Sciatic nerve (tissue), 2 donors: ENCODE data around the gene FAM83B. TPM values are rescaled to one million over a fixed set of nuclear protein-coding genes. Genes with fewer than 3 reads are reported as not detected.
"Not testable (repeated sequence)": the region's sequence is repeated elsewhere in the genome, so short reads cannot be mapped to it uniquely, and the experiment has no call there.

Experiments used
- ATAC-seq: fragments of 200-7000 bp; cut with Tn5 transposase; one replicate; pipeline ENCODE4 v1.9.1; 2020; ENCODE audit warnings: mild to moderate bottlenecking, moderate library complexity
- DNase-seq: peaks from one replicate; pipeline ENCODE4 v3.0.0-alpha.2; 2020; ENCODE audit warnings: low spot score
- intact Hi-C: fragments of 100-400 bp; cut with DNase I; formaldehyde crosslinking; loops from one replicate; pipeline ENCODE4 v1.14.2; 2022
- total RNA-seq: library from RNA; stranded (reverse); fragmentation: NEBNext Ultra II Directional; extraction: Animal tissue kit (Norgen Biotek cat#: 25700); gene quantifications from one replicate; pipeline ENCODE4 v1.2.1, GENCODE V29; 2021
- donor health status: DM: no; HTN: no; CAD: no.
- donor health status: DM: no; HTN: no; CAD: no.

The FAM83B gene
- total RNA-seq, 1 donor from 2014 or later = not detected

DNA sequence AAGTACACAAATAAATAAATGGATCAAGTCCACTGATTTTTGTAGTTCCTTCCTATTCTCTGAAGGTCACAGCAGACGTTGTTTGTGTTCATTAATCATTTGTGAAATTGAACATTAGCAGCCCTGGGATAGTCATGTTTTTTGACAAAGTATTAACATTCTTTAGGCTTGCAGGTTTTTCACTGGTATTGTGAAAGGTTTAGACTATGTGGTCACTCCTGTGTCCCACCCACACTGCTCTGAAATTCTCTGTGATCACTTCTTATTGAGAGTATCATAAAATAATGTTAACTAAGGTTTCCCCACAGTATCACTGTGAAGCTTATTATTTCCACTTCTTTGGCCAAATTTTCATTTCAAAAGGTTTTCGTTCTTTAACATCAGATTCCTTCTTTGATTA is 3.5 kb downstream of the FAM83B start:
- intact Hi-C loops = no loop called here
- no peak for DNase-seq
- no peak for ATAC-seq

DNA sequence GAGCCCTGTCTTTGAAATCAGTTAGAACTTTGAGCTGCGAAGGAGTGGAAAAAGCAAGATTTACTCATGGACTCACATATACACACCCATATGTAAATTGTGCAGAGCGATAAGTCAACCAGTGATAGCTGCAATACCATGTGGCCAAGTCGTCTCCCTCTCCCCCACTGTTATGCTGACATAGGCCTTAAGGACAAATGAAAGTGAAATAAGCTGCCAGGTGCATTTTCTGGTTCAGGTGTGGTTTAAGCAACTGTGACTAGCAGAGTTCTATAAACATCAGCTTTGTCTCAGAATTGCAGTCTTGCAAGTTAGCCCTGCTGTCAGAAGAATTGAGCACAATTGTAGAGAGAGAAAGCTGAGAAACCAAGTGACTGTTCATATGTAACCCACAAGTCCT is 9.6 kb downstream of the FAM83B start:
- DNase-seq = no peak
- no peak for ATAC-seq
- intact Hi-C loops = no loop called here

DNA sequence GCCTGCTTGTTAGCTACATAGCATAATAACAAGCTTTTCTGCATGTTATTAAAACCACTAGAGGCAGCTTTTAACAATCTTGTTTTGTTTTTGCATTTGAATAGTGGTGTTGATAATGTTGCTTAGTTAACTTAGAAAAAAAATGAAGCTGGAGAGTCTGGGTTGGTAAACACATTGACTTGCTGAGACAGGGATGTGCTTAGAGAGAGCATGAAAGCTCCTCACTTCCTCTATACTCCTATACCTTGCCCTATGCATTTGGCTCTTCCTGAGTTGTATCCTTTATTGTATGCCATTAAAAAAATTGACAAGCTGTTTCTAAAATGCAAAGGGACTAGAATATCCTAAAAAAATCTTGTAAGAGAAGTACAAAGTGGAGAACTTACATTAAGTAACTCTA is 13.6 kb downstream of the FAM83B start:
- DNase-seq = no peak
- intact Hi-C loops = no loop called here
- ATAC-seq = no peak

DNA sequence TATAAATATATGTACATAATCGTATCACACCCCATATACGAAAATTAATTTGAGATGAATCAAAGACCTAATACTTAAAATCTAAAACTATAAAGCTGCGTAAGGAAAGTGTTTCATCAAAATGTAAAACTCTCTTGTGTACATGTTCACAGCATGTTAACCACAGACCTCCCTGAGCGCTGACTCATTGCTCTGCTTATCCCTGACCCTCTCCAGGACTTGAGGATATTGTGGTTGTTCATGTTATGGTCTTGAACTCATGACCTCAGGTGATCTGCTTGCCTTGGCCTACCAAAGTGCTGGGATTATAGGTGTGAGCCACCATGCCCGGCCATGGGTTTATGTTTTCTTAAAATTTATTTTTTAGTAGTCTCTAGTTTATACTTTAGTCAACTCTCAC is 14.2 kb downstream of the FAM83B start:
- DNase-seq = no peak
- intact Hi-C loops = no loop called here
- ATAC-seq = no peak

DNA sequence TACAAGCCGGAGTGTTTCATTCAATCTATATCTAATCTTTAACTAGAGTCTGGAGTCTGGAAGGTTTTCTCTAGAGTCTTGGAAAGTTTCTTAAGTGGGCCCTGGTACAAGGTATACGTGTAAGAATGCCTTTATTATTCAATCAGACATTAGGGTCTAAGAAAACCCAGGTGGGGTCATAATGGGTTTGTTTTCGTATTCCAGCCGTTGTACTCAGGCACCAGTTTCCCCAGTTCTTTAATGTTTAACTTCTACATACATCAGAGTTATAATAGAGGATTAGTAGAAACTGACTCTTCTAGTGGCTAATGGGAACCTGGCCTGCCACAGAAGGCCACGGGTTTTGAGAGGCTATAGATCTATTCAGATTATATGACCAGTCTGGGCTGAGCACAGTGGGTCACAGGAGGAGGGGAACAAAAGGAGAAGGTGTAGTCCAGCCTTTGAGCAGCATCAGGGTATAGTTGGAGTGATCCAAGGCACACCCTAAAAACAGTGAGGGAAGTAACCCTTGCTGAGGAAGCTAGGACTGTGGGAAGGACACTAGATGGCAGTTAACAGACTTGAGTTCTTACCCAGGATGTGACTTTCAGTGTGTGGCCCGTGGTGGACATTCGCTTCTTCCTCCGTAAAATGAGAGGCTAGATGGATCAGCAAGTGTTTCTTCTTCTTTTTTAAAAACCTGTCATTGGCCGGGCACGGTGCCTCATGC is 15.5 kb downstream of the FAM83B start:
- intact Hi-C loops = no loop called here
- DNase-seq = no peak
- ATAC-seq = no peak

DNA sequence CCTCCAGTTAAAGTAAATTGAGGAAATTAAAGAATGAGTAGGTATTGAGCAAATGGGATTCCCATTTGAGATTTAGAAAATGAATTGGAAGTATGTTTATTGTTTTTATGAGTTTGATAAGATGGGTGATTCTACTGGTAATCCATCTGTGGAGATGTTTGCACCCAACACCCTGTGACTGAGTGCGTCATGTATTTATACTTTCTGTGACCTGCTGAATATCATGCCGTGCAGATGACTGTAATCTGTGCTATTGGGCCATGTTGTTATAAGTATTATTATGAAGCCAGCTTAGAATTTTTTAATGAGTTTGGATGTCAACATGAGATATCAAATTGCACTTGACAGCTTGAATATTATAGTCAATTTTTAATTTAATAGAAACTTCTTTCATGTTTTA is 17.7 kb downstream of the FAM83B start:
- intact Hi-C loops = no loop called here
- no peak for ATAC-seq

DNA sequence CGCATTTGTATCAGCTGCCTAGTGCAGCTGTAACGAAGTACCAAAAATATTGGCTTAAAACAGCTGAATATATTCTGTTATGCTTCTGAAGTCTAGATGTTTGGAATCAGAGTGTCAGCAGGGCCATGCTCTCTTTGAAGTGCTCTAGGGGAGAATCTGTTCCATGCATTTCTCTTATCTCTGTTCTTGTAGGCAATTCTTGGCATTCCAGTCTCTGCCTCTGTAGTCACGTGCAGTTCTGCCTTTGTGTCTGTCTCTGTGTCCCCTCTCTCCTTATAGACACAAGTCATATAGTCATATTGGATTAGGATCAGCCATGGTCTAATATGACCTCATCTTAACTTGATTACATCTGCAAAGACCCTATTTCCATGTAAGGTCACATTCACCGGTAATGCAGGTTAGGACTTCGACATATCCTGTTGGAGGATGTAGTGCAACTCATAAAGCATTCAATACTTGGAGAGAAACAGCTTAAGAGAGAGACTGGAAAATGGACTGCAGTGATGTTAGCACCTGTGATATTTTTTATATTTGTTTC is 18.6 kb downstream of the FAM83B start:
- DNase-seq = no peak
- ATAC-seq = no peak
- intact Hi-C loops = no loop called here

More for the DNA sequence above, 17.7 kb downstream of the FAM83B start:
- no peak for DNase-seq

DNA sequence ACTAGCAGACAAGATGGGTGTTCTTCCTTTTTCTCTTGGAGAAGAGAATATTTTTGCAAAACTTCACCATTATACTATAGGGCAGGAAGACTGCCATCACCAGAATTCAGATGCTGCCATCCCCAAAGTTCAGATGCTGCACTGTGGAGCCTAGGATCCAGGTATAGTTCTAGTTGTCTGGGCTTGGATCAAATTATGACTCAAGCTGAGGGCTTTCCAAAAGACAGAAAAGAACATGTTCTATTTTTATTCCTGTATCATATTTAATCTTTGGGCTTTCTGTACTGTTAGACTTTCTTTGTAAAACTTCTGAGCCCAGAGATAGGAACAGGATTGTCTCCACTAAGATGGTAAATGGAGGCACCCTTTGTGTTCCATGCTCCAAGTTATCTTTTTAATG is 22.0 kb downstream of the FAM83B start:
- DNase-seq (no peak), ATAC-seq (no peak)
- intact Hi-C loops = no loop called here

DNA sequence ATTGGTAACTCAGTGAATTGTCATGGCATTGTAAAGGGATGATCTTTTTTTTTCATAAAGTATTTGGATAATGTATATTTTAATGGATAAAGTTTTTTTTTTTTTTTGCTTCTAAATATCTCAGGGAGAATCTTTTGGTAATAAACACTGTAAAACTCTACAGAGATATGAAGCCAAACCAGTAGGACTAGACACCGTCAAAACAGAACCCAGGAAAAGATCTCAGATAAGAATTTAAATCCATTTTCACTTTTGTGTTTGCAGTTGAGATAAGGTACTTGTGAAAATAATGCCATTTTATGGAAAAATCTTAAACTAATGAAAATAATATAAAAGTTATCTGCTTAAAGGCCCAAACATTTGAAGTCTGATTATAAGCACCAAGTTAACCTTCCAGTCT is 27.0 kb downstream of the FAM83B start:
- ATAC-seq = no peak
- no peak for DNase-seq
- intact Hi-C loops = no loop called here

DNA sequence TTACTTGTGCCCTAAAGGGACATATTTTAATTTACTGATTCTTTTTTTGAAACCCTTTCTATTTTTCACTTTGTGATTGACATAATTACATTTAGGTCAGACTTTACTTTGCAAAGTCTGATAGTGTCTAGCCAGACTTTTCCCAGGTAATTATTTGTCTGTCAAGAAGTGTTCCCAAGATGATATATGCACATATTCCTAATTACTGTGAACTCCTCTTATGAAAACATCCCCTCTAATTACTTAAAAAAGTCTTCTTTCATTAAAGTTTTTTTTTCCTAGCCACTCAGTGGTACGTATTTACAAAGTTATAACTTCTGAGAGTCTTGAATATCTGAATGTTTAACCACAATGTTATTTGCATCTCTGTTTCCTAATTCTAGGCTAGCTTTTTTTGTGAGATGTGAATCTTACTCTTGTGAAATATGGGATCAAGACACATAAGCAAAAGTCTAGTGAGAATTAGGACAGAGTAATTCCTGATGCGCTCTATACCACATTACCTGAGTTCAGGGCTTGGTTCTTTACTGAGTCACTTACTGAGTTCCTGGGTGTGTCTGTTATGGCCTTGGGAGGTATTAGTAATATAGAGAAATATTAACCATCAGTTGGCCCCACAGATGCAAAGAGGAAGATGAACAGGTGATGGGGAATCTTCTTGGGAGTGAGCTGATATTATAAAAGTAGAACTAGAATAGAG is 27.9 kb downstream of the FAM83B start:
- DNase-seq (no peak), ATAC-seq (no peak)
- intact Hi-C loops = no loop called here

DNA sequence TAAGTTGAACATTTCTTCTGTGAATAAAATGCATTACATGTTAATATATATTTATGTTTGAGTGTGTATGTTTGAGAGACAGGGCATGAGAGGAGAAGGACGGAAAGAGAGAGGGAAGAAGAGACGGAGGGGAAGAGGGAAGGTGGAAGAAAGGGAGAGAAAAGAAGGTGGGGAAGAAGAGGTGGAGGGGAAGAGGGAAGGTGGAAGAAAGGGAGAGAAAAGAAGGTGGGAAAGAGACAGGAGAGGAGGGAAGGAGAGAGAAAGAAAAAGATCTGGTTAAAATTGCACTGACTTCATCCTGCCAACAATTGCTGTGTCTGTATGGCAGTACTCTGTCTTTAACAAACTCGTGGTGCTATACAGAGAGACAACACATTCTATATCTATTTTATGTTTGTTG is 29.0 kb downstream of the FAM83B start:
- intact Hi-C loops = no loop called here
- DNase-seq = no peak
- no peak for ATAC-seq

DNA sequence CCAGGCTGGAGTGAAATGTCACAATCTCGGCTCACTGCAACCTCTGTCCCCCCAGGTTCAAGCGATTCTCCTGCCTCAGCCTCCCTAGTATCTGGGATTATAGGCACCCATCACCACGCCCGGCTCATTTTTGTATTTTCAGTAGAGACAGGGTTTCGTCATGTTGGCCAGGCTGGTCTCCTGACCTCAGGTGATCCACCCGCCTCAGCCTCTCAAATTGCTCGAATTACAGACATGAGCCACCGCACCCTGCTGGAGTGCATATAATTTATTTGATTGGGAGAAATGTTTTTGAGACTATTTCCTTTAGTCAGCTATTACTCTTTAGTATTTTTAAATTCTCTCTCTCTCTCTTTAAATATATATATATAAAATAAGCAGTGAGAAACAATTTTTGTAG is 29.8 kb downstream of the FAM83B start:
- ATAC-seq = no peak
- no peak for DNase-seq
- intact Hi-C loops = no loop called here

DNA sequence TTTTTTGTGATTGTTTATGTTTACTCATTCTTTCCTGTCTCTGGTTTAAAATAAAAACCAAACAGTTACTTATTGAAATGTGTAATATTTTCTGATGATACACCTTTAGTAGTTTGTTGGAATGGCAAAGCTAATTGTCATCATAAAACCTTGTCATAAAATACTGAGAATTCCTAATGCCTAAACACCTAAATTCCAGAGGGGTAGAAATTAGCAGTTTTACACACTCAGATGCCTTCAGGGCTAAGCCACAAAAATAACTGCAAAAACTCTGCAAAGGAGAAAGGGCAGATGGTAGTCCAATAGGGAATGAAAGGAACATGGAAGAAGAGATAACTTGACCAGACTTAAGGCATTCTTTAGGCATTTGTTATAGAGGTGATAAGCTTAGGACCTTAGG is 30.3 kb downstream of the FAM83B start:
- intact Hi-C loops = no loop called here
- no peak for DNase-seq
- no peak for ATAC-seq

DNA sequence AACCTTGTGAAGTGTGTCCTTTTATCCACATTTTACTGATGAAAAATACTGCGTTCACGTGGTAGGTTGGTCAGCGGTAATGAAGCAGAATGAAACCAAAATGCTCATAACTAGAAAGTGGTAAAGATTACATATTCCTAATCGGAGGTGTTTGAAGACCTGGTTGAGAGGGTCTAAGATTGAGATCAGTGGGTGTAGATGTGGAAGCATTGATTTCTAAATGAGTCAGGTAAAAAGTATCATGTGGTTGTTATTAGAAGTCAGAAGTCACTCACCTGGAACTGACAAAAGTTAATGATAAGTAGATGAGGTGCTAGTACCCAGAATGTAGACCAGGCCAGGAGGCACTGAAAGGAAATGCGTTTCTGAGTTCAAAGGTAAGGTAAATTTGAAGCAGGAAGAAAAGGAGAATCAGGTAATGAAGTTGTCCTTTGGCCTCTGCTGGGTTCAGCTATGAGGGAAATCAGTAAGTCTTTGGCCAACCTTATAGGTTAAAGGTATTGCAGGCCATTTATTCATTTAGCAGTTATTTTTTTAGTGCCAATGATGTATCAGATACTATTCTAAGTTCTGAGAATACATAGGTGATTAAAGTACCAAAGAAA is 31.2 kb downstream of the FAM83B start:
- intact Hi-C loops = no loop called here
- DNase-seq (no peak), ATAC-seq (no peak)

DNA sequence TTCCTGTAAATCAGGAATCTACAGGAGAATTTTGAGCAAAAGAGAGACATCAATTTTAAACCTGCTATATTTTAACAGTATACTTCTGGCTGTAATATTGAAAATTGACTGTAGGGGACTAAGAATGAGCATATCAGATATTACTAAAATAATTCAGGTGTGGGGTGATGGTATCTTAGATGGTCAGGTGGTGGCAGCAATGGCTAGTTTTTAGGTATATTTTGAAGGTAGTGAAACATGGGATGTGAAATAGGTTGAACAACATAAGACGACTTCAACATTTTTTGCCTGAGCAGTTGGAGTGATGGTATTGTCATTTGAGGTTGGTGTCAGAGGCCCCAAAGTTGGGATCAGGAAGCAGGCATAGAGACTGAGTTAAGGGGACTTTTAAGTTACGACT is 32.1 kb downstream of the FAM83B start:
- intact Hi-C loops = no loop called here
- ATAC-seq (no peak), DNase-seq (no peak)

DNA sequence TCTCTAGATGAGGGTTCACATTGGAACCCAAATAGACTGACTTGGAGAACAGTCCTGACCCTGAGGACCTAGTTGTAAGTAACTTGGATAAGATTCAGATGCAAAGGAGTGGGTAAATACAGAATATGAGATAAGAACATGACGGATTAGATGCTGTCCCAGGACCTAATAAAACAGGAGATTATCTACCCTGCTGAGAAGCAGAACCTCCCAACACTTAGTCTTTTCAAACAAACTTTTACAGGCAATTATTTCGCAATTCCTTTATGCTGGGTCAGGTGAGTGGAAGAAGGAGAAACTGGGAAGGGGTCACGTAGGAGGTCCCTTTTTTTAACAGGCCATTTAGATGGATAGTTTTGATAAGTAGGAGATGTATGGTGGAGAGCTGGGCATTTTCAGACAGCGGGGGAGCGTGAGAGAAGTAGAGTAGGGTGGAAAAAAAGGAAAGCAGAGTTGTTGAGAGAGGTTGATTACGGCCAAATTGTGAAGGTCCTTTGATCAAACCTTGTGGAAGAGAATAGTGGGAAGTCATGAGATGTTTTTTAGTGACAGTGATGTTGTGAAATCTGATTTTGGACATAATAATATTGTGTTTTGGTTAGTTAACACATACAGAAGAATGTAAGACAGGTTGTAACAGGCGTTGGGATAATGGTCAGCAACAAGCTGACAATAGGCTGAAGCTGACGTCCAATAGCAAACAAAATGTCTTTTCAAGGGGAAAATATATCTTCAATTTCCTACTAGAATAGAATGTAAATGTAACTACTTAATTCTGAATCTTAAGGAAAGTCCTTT is 32.8 kb downstream of the FAM83B start:
- no peak for ATAC-seq

DNA sequence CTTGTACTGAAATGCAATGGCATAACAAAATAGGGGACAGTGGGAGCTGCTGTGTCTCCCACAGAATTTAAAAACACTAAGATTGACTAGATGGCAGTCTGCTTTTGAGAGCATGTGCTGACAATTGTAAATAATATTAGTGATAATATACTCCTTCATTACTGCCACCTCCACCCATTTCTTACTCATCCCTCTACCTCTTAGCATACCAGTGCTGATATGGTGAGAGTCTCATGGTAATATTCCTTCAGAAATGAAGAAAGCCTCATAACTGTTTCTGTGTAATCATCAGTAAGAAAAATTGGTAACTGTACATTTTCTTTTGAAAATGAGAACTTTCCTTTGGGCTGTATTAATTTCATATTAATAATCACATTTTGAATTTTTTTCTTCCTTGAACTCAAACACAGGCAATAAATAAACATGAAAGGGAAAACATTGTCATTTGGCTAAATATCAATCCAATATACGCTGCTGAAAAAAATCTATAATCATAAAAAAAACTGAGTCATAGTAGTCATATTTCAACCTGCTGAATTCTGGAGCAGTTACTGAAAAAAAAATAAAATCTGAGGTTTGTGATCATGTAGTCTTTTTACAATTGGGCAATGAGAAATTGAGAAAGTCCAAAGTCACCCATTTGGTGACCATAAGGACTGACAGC is 34.6 kb downstream of the FAM83B start:
- no peak for ATAC-seq
- intact Hi-C loops = no loop called here
- no peak for DNase-seq

More for the DNA sequence above, 32.8 kb downstream of the FAM83B start:
- no peak for DNase-seq
- intact Hi-C loops = no loop called here

DNA sequence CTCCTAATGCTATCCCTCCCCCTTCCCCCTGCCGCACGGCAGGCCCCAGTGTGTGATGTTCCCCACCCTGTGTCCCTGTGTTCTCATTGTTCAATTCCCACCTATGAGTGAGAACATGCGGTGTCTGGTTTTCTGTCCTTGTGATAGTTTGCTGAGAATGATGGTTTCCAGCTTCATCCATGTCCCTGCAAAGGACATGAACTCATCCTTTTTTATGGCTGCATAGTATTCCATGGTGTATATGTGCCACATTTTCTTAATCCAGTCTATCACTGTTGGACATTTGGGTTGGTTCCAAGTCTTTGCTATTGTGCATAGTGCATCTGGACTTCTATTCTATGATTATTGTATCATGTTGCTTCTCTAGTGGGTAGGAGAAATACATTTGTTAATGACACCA is 35.3 kb downstream of the FAM83B start:
- intact Hi-C loops, ATAC-seq, DNase-seq: not testable (repeated sequence)
